Fibroblast of mammary gland (primary cell): Measurements from ENCODE around the gene DMAC2.

Experiments used
- DNase-seq: peaks from one replicate; pipeline ENCODE4 v3.0.0-alpha.2; 2010; ENCODE audit warnings: low read depth
- H3K4me3 ChIP-seq: 2 replicates; pipeline ENCODE4 v1.5.1; 2011; ENCODE audit warnings: low read depth, mild to moderate bottlenecking, low read length, moderate library complexity; ENCODE audit not compliant: control insufficient read depth
- TF ChIP-seq, protein P1 (sequence below): conservative IDR thresholded peaks from 2 replicates; pipeline ENCODE4 v1.5.1; 2011; ENCODE audit warnings: low read depth, low read length, inconsistent platforms; ENCODE audit not compliant: control insufficient read depth, insufficient read depth

Gene DMAC2

DNA sequence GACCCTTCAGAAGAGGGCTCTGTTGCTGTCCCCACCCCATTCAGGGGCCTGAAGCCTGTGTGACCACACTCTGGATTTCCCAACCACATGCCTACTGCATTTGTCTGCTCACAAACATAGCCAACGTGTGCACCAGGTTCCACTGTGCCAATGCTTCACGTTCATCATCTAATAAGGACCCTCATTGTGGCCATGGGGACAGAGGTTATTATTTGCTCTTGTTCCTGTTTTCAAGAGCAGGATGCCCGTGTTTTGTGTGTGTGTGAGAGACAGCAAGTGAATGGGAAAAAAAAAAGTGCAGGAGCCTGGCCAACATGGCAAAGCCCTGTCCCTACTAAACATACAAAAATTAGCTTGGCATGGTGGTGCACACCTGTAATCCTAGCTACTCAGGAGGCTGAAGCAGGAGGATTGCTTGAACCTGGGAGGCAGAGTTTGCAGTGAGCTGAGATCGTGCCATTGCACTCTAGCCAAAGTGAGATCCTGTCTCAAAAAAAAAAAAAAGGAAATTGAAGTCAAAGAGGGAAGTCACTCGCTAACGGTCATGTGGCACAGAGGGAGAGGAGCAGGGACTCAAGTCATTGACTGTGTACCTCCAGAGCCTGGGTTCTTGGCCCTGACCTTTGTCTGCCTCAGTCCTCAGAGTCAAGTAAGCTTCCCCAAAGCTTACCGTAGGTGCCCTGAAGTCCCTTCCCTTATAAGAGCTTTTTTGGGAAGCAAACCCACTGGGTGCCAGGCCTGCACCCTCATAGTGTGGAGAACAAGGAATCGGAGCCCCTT lies 19.4 kb downstream of the DMAC2 start:
- no peak for DNase-seq
- TF ChIP-seq, protein P1, sequence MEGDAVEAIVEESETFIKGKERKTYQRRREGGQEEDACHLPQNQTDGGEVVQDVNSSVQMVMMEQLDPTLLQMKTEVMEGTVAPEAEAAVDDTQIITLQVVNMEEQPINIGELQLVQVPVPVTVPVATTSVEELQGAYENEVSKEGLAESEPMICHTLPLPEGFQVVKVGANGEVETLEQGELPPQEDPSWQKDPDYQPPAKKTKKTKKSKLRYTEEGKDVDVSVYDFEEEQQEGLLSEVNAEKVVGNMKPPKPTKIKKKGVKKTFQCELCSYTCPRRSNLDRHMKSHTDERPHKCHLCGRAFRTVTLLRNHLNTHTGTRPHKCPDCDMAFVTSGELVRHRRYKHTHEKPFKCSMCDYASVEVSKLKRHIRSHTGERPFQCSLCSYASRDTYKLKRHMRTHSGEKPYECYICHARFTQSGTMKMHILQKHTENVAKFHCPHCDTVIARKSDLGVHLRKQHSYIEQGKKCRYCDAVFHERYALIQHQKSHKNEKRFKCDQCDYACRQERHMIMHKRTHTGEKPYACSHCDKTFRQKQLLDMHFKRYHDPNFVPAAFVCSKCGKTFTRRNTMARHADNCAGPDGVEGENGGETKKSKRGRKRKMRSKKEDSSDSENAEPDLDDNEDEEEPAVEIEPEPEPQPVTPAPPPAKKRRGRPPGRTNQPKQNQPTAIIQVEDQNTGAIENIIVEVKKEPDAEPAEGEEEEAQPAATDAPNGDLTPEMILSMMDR, result no peak
- no peak overlapping the region for H3K4me3 ChIP-seq

DNA sequence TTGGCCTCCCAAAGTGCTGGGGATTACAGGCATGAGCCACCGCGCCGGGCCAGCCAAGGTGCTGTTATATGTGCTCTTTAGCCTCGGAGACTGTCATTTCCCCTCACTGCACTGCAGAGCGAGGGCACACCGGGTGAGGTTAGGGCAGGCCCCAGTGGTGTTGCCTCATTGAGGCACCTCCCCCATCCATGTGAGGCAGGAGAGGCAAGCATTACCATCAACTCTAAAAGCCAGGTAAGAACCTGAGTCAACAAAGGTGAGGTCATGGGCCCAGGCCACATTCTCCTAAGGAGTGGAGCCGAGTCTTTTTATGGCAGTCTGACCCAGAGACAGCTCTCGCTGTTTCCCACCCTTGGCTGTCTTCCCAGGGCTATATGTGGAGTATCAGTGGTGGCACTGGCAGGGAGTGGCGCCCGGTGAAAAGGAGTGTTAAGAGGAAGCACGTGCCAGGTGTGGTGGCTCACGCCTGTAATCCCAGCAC lies 23.5 kb downstream of the DMAC2 start:
- H3K4me3 ChIP-seq, result no peak overlapping the region
- DNase-seq, result no peak
- TF ChIP-seq, protein P1, result no peak

DNA sequence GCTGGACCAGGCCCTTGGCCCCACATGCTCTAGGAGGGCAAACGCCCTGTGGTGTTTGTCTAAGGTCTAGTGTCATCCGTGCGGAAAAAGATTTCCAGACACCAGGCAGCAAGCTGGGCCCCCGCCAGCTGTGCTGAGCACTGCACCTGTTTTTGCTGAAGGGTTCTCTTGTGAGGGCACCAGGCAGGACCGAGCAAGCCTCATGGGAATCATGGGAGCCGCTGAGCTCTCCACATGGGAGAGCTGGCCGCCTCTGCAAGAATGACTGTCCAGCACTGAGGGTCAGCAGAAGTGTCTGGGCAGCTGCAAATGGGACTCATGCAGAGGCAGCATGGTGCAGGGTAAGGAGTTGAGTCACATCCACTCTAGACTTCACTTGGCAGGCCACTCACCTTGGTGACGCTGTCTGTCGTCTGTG lies 24.5 kb downstream of the DMAC2 start:
- TF ChIP-seq, protein P1, result no peak
- H3K4me3 ChIP-seq, result no peak overlapping the region
- no peak for DNase-seq

DNA sequence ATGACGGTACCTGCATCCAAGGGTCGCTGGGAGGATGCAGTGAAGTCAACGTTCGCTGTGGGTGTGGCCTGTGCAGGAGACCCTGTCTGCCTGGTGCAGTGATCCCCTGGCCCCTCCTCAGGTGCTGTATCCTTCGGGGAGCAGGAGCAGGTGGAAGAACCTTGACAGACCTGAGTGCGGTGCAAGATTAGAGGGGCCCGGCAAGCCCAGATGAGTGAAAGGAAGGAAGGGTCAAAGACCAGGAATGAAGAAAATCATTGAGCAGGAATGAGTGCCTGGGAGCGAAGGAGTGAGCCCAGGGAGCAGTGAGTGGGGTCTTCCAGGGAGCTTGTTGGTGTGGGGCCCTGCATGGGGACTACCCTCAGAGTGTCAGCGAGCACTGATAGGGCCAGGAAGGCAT lies 25.3 kb downstream of the DMAC2 start:
- TF ChIP-seq, protein P1, result no peak
- H3K4me3 ChIP-seq, result no peak overlapping the region

DNA sequence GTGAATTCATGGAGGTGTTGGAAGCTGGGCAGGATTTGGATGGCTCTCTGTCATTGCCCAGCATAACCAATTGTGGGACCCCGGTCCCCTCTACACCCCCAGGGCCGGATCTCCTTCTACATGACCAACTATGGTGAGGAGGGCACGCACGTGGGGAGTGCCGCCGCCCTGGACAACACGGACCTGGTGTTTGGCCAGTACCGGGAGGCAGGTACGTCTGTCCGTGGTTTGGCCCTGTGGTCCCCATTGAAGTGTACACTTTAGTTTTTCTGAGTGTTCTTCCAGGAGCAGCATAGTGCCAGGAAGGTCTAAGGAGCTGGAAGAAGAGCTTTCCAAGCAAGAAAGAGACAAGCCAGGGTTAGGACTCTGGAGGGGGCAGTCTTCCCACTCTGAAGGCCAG lies 25.8 kb downstream of the DMAC2 start:
- no peak overlapping the region for H3K4me3 ChIP-seq
- no peak for DNase-seq
- TF ChIP-seq, protein P1, result no peak

More for the DNA sequence above, 25.3 kb downstream of the DMAC2 start:
- no peak for DNase-seq

DNA sequence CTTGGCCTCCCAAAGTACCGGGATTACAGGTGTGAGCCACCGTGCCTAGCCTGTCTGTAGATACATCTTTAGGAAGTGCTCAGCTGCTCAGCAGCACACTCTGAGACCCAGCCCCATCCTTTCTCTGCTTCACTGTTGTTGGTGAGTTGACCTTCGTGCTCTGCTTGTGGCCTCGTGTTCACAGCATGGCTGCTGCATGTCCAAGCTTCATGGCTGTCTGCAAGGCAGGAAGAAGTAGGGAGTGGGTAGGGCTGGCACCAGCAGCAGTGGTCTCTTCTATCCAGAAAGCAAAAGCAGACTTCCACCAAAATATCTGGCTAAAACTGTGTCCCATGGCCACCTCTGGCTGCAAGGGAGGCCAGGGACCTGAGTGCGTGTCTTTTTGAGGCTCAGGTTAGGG lies 26.8 kb downstream of the DMAC2 start:
- TF ChIP-seq, protein P1, result no peak
- no peak for DNase-seq
- H3K4me3 ChIP-seq, result no peak overlapping the region
